ENCODE measurements around the gene MPC1L.
A peak's percentile ranks its signal among the peaks of the same experiment; 100 is the strongest.
"Not testable (repeated sequence)": the region's sequence is repeated elsewhere in the genome, so short reads cannot be mapped to it uniquely, and the experiment has no call there.

The MPC1L gene

DNA sequence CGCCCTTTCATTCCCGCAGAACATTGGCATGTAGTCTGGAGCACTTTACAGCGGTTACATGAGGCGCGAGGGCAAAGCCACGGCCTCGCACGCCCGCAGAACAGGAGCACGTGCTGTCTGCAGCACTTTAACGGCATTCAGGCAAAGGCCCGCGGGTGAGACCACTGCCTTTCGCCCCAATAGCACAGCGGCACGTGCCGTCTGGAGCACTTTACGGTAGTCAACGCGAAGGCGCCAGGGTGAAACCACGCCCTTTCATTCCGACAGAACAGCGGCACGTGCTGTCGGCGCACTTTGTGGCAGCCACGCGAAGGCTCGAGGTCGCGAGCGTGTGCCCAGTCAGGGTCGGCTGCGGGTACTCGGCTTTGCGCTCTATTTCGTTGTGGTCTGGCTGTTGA lies at the start of gene MPC1L:
TSS of gene MPC1L (plus strand) at position 290 of the 398 bp plus-strand sequence. CDS start 138 bp downstream, outside the sequence.
- FAIRE-seq (no peak), DNase-seq (ENCODE audit: insufficient read length, low spot score) (no peak)

DNA sequence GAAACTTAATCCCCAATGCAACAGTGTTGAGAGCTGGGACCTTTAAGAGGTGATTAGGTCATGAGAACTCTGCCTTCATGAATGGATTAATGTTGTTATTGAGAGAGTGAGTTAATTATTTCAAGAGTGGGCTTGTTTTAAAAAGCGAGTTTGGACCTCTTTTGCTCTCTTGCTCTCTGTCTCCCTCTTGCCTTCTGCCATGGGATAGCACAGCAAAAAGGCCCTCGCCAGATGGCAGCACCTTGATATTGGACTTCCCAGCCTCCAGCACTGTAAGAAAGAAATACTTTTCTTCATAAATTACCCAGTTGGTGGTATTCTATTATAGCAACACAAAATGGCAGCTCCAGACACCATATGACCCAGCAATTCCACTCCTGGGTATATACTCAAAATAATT lies 49.5 kb upstream of the MPC1L start:
- DNase-seq (ENCODE audit: insufficient read length, low spot score) (no peak), FAIRE-seq (peak; percentile 97)

- FAIRE-seq; DNase-seq (ENCODE audit: insufficient read length, low spot score): not testable (repeated sequence)
Measured at GRCh38 chrX:40575411-40575810, 47.8 kb upstream of the MPC1L start.

- DNase-seq (ENCODE audit: insufficient read length, low spot score) (no peak), FAIRE-seq (no peak)
Measured at GRCh38 chrX:40576291-40576690, 46.9 kb upstream of the MPC1L start.

DNA sequence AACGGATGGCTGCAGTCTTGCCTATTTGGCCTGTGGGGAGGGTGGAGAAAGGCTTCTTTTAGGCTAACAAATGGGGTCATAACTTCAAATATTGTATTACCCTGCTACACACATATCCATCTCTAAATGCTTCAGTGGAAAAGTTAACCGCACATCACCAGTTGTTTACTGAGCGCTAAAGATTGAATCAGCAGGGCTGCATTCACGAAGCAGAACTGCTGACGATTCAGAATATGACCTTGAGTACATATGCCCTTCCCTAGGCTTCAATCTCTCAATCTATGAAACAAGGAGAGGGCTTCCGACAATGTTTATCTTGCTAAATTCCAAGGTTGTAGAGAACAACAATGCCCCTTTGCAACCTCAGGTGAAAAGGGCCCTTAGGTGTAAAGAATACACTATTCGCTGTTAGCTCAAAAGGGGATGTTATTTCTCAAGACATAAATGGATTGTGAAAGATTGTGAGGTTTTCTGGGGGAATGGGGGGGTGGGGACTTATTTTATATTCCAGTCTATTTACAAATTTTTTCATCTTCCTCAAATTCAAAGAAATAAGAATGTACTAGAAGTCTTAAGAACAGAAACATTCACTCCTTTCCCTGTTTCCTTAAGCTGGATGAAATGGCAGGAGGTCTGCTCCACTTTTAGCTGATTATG lies 45.1 kb upstream of the MPC1L start:
- no peak for FAIRE-seq

DNA sequence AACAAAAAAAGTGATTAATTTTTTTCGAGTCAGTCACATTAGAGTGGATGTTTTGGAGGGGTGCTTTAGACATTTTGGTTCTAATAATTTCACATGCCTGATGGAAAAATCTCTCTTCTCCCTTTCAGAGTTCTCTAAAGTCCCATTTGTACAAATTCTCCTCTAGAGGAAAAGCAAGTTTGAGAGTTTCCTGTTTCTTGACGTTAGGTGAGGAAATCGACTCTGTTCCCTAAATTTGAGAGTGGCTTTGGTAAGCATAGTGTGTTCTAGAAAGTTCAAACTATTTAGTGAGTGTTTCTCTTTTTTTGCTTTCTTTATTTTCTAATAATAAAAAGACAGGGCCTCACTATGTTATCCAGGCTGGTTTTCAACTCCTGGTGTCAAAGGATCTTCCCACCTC lies 44.1 kb upstream of the MPC1L start:
- FAIRE-seq (no peak), DNase-seq (ENCODE audit: insufficient read length, low spot score) (no peak)

More for the DNA sequence above, 45.1 kb upstream of the MPC1L start:
- DNase-seq (ENCODE audit: insufficient read length, low spot score), result no peak

DNA sequence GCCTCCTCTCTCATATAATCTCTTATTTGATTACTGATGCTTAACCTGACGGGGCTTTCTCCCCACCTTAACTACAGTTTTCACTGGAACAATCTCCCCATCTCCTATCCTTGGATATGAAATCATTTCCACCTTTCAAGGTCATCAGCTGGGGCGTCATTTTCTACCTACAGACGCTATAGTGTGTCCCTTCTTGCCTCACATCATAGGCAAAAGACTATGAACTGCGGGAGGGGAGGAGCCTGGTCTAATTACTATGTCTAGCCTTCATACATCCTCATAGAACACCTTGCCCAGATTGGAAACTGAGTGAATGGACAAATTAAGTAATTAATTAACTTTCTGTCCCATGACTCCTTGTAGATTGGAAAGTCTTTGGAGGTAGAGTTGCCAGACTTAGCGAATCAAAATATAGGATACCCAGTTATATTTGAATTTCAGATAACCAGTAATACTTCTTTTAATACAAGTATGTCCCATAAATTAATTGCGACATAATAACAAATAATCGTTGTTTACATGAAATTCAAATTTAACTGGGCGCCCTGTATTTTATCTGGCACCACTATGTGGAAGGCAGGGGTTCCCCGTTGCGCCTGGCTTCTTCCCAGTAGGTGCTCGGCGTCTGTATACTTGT lies 43.2 kb upstream of the MPC1L start:
- FAIRE-seq (no peak), DNase-seq (ENCODE audit: insufficient read length, low spot score) (no peak)

- FAIRE-seq (peak; percentile 92), DNase-seq (ENCODE audit: insufficient read length, low spot score) (peak; percentile 67)
Measured at GRCh38 chrX:40580537-40581335, 42.5 kb upstream of the MPC1L start, which contains the start of gene ATP6AP2. ATP6AP2 (plus strand) TSS chrX:40580970; CDS start chrX:40581066, 96 bp downstream.

GRCh38 chrX:40581336-40581920 lies 41.8 kb upstream of the MPC1L start:
- FAIRE-seq, result no peak
- DNase-seq (ENCODE audit: insufficient read length, low spot score), result no peak

- FAIRE-seq; DNase-seq (ENCODE audit: insufficient read length, low spot score): not testable (repeated sequence)
Measured at GRCh38 chrX:40582178-40582577, 41.0 kb upstream of the MPC1L start.

GRCh38 chrX:40582811-40583210 lies 40.4 kb upstream of the MPC1L start:
- FAIRE-seq (peak; percentile 14), DNase-seq (ENCODE audit: insufficient read length, low spot score) (no peak)

DNA sequence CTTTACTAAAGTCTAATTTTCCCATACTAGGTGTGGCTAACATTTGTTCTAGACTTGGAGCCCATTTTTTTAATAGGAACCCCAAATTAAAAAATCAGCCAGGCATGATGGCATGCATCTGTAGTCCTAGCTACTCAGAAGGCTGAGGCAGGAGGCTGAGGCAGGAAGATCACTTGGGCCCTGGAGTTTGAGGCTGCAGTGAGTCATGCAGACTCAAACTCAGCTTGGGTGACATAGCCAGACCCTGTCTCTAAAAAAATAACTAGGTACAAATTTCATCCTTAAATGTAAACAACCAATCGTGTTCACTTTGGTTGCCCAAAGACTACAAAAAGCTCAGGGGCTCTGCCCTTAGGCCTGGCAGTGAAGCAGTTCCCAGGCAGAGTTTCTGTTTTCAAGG lies 35.6 kb upstream of the MPC1L start:
- FAIRE-seq; DNase-seq (ENCODE audit: insufficient read length, low spot score): not testable (repeated sequence)

- FAIRE-seq; DNase-seq (ENCODE audit: insufficient read length, low spot score): not testable (repeated sequence)
Measured at GRCh38 chrX:40589616-40590321, 33.5 kb upstream of the MPC1L start.

DNA sequence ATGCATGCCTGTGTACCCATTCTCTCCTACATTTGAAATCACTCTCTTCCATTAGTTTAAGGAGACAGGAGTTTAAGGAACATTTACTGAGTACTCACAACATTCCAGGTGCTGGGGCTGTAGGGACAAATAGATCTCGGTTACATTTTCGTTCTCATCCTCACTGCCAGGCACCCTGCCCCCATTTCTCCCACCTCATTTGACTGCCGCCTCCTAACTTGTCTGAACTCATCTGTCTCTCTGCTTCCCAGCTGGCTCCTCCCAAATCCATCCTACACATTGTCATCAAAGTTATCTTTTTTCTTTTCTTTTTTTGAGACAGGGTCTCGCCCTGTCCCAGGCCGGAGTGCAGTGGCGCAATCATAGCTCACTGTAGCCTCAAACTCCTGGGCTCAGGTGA lies 19.8 kb upstream of the MPC1L start:
- FAIRE-seq, result no peak
- DNase-seq (ENCODE audit: insufficient read length, low spot score), result no peak

GRCh38 chrX:40607381-40607780 lies 15.8 kb upstream of the MPC1L start:
- DNase-seq (ENCODE audit: insufficient read length, low spot score) (no peak), FAIRE-seq (peak; percentile 66)

DNA sequence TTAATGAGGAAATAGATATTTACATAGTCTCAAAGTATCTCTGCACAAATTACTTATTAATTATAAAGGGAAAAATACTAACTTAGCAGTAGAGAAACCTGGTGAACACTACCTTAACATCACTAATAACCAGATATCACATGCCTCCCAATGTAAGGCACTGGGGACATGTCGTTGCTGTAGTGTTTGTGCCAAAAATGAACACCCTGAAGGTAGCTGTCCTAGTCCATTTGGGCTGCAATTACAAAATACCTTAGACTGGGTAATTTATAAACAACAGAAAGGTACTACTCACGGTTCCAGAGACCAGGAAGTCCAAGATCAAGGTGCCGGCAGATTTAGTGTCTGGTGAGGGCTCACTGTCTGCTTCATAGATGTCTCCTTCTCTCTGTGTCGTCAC lies 10.7 kb upstream of the MPC1L start:
- DNase-seq (ENCODE audit: insufficient read length, low spot score) (no peak), FAIRE-seq (no peak)

GRCh38 chrX:40615976-40616375 lies 7.3 kb upstream of the MPC1L start:
- DNase-seq (ENCODE audit: insufficient read length, low spot score), result no peak
- no peak for FAIRE-seq

GRCh38 chrX:40617566-40617965 lies 5.7 kb upstream of the MPC1L start:
- FAIRE-seq (no peak), DNase-seq (ENCODE audit: insufficient read length, low spot score) (no peak)

DNA sequence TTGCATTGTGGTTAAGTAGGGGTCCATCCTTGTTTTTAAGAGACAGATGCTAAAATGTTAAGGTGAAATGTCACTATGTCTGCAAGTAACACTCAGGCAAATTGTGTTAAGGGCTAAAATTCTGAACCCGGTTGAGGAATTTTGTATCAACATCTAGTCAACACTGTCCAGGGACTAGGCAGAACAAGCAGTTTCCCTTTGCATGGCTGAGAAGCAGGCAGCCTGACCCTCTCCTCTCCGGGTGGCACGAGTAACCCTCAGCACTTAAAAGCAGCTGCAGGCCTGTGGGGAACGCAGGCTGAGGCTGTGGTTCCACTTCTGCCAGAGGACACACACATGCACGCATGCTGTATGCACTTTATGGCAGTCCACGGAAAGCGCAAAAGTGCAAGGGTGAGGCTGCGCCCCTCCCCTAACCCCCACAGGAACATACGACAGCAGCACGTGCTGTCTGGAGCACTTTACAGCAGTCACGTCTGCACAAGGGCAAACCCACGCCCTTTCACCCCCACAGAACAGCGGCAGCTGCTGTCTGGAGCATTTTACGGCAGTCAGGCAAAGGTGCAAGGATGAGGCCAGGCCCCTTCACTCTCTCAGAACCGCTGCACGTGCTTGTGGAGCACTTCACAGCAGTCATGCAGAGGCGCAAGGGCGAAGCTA lies 619 bp upstream of the MPC1L start:
- no peak for FAIRE-seq
- no peak for DNase-seq (ENCODE audit: insufficient read length, low spot score)

GRCh38 chrX:40623665-40624064 lies 437 bp downstream of the MPC1L start:
- DNase-seq (ENCODE audit: insufficient read length, low spot score) (no peak), FAIRE-seq (no peak)
